GM12892 (cell line): ENCODE measurements around the gene AHRR.

Experiments
- POLR2A ChIP-seq: IDR thresholded peaks from 2 replicates; pipeline ENCODE4 v1.6.1; 2011; ENCODE audit warnings: low read depth, low read length, control low read depth
- POLR2AphosphoS5 ChIP-seq: IDR thresholded peaks from 2 replicates; pipeline ENCODE4 v1.6.1; 2011; ENCODE audit warnings: low read depth, low read length, control low read depth
- TAF1 ChIP-seq: IDR thresholded peaks from 2 replicates; pipeline ENCODE4 v1.6.1; 2011; ENCODE audit warnings: low read depth, mild to moderate bottlenecking, control low read depth, low read length, borderline replicate concordance

DNA sequence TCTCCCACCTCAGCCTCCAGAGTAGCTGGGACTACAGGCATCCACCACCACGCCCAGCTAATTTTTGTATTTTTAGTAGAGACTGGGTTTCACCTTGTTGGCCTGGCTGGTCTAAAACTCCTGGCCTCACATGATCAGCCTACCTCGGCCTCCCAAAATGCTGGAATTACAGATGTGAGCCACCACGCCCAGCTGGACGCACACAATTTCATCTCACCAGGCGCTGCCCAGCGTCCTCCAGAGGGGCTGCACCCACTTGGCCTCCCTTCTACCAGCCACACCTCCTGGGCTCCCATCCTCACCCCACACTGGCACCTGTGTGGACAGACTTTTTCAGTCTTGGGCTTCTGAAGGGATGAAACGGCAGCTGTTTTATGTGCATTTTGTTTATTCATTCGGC lies 117.7 kb downstream of the AHRR start:
- TF ChIP-seq POLR2A (no peak), TAF1 (no peak), POLR2AphosphoS5 (no peak; the same call in 1 of the 2 replicates)
